ENCODE measurements around the gene F7.

GRCh38 chr13:113076681-113077401 lies 28.8 kb upstream of the F7 start:
- TF ChIP-seq POLR2AphosphoS5 (IDR thresholded peaks at IDR 0.05; ENCODE audit: borderline replicate concordance, low read depth, low read length) (no peak), EZH2 (IDR thresholded peaks at IDR 0.05) (no peak), FOXP2 (optimal IDR thresholded peaks at IDR 0.05; ENCODE audit: control extremely low read depth, extremely low read length, insufficient read depth) (no peak)
